SK-N-SH (cell line): ENCODE data around the gene NOMO2. TPM values are rescaled to one million over a fixed set of nuclear protein-coding genes. Genes with fewer than 3 reads are reported as not detected.
"Not testable (repeated sequence)": the region's sequence is repeated elsewhere in the genome, so short reads cannot be mapped to it uniquely, and the experiment has no call there.

Experiments used
- CTCF ChIA-PET: fragments of 300-600, 350-600 bp; formaldehyde crosslinking; extraction: SDS; loops from one replicate; lab custom pipeline; 2021; lab: Yijun Ruan, JAX
- POLR2A ChIA-PET: fragments of 350-600 bp; sonication (Branson Sonifier 250); formaldehyde crosslinking; extraction: SDS; loops from one replicate; lab custom pipeline; 2020; ENCODE audit warnings: antibody characterized with exemption, inconsistent platforms; lab: Yijun Ruan, JAX
- DNase-seq: peaks from one replicate; pipeline ENCODE4 v3.0.0; 2012
- H2AFZ ChIP-seq: fragments of 200-600 bp; sonication (generic); 2 replicates; pipeline ENCODE4 v1.8.1; 2016; ENCODE audit warnings: antibody characterized with exemption, mild to moderate bottlenecking, low read depth
- H3F3A ChIP-seq: fragments of 200-600 bp; sonication (generic); replicated peaks from 2 replicates; pipeline ENCODE3; 2016; ENCODE audit warnings: antibody characterized with exemption, mild to moderate bottlenecking; ENCODE audit not compliant: insufficient read depth
- H3K27ac ChIP-seq, 2 experiments: fragments of 200-500 bp in 1 of 2; fragments of 200-600 bp in 1 of 2; sonication (Bioruptor generic) in 1 of 2; sonication (generic), shearing (Covaris generic) in 1 of 2; 2 replicates each; pipeline versions ENCODE4 v1.5.1 to v1.6.1; 2014 to 2016; ENCODE audit warnings: low read depth in 2 of 2, inconsistent platforms in 1 of 2, low read length in 1 of 2, mild to moderate bottlenecking in 1 of 2, mixed read lengths in 1 of 2
- H3K27me3 ChIP-seq: fragments of 200-600 bp; sonication (generic), shearing (Covaris generic); 2 replicates; pipeline ENCODE4 v1.6.1; 2016; ENCODE audit warnings: mixed run types; ENCODE audit not compliant: insufficient read depth
- H3K36me3 ChIP-seq, 2 experiments: fragments of 200-500 bp in 1 of 2; fragments of 200-600 bp in 1 of 2; sonication (Bioruptor generic) in 1 of 2; sonication (generic) in 1 of 2; replicated peaks in 1 of 2; 2 replicates each; pipeline versions ENCODE3 to v1.5.1; 2014 to 2016; ENCODE audit warnings: low read length in 1 of 2, mild to moderate bottlenecking in 1 of 2; ENCODE audit not compliant: insufficient read depth in 2 of 2, control insufficient read depth in 1 of 2
- H3K4me1 ChIP-seq, 2 experiments: fragments of 200-500 bp in 1 of 2; fragments of 200-600 bp in 1 of 2; sonication (Bioruptor generic) in 1 of 2; sonication (generic), shearing (Covaris generic) in 1 of 2; 2 replicates each; pipeline versions ENCODE4 v1.5.1 to v1.6.1; 2014 to 2016; ENCODE audit warnings: low read depth in 1 of 2, low read length in 1 of 2, mixed run types in 1 of 2; ENCODE audit not compliant: insufficient read depth in 2 of 2, control insufficient read depth in 1 of 2
- H3K4me2 ChIP-seq: fragments of 200-600 bp; sonication (generic), shearing (Covaris generic); 2 replicates; pipeline ENCODE4 v1.6.1; 2017; ENCODE audit warnings: mixed run types
- H3K4me3 ChIP-seq, 2 experiments: fragments of 200-500 bp in 1 of 2; fragments of 200-600 bp in 1 of 2; sonication (Bioruptor generic) in 1 of 2; sonication (generic), shearing (Covaris generic) in 1 of 2; 2 replicates each; pipeline versions ENCODE4 v1.5.1 to v1.8.1; 2014 to 2016; ENCODE audit warnings: low read depth in 2 of 2, inconsistent platforms in 1 of 2, low read length in 1 of 2, mild to moderate bottlenecking in 1 of 2, mixed read lengths in 1 of 2, moderate library complexity in 1 of 2
- H3K79me2 ChIP-seq: fragments of 200-600 bp; sonication (generic); 2 replicates; pipeline ENCODE4 v1.8.1; 2017; ENCODE audit warnings: mild to moderate bottlenecking; ENCODE audit not compliant: insufficient read depth
- H3K9ac ChIP-seq: fragments of 200-600 bp; sonication (generic); 2 replicates; pipeline ENCODE4 v1.6.1; 2017; ENCODE audit warnings: mixed run types
- H3K9me2 ChIP-seq: fragments of 200-600 bp; sonication (generic); 2 replicates; pipeline ENCODE4 v1.6.1; 2017; ENCODE audit warnings: mixed run types
- H3K9me3 ChIP-seq: fragments of 200-600 bp; sonication (generic); 2 replicates; pipeline ENCODE4 v1.6.1; 2017; ENCODE audit warnings: mixed run types, mild to moderate bottlenecking, moderate library complexity
- H4K20me1 ChIP-seq: fragments of 200-600 bp; sonication (generic); 2 replicates; pipeline ENCODE4 v1.6.1; 2017; ENCODE audit warnings: mild to moderate bottlenecking, mixed run types; ENCODE audit not compliant: insufficient read depth
- WGBS: methylation state at CpG from one replicate; pipeline ENCODE4 v1.1.6; 2017; ENCODE audit warnings: low lambda C conversion rate; 5-methylcytosine and 5-hydroxymethylcytosine counted together
- polyA plus RNA-seq, 3 experiments: library from polyadenylated mRNA; depleted of rRNA; stranded (reverse); fragments of >200 nt; gene quantifications; 2 replicates each; pipeline ENCODE4 v1.2.3, GENCODE V29; 2012

NOMO2 gene
- polyA plus RNA-seq, 1 of the 3 experiments (the other 2 are of a cell fraction) = 202 TPM

DNA sequence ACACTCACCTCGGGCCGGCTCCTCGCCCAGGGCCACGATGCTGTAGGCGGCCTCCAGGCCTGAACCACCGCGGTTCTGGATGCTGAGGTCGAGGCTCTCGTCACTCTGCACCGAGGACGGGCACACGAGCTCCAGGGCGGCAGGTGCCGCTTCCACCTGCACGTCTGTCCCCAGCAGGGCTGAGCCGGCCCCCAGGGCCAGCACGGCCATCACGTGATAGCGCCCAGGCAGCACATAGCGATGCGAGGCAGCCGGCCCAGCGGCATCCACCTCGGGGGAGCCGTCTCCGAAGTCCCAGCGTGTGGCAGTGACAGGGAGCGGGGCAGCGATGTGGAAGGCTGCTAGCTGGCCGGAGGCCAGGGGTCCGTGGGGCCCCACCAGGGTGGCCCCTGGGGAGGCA lies 167.5 kb downstream of the NOMO2 start:
- H3K4me1 ChIP-seq, CTCF ChIA-PET, H3K4me3 ChIP-seq, H3K9ac ChIP-seq, H3K36me3 ChIP-seq, POLR2A ChIA-PET, H3F3A ChIP-seq, H3K9me3 ChIP-seq, H3K9me2 ChIP-seq, H3K27me3 ChIP-seq, H3K79me2 ChIP-seq, H3K27ac ChIP-seq, H2AFZ ChIP-seq, H4K20me1 ChIP-seq, DNase-seq, H3K4me2 ChIP-seq: not testable (repeated sequence)
- 89% methylated on average over 7 of the region's 31 CpGs for WGBS

DNA sequence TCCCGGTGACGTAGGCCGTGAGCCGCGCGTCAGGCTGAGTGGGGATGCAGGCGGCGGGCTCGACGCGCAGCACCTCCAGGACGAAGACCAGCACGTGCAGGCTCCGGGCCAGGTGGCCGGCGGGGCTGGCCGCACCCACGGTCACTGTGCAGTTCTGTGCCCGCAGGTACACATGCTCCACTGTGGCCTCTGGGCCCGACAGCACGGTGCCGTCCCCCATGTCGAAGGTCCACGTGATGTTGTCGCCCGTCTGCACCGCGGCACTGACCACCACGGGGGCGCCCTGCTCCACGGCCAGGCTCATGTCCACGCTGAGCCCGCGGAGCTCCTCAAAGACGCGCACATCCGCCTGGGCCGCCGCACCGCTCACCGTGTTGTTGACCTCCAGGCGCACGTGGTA lies 174.1 kb downstream of the NOMO2 start:
- H3K27ac ChIP-seq, H3K4me2 ChIP-seq, DNase-seq, CTCF ChIA-PET, H2AFZ ChIP-seq, H3K9me3 ChIP-seq, POLR2A ChIA-PET, H3K36me3 ChIP-seq, H3F3A ChIP-seq, H3K79me2 ChIP-seq, H3K9ac ChIP-seq, H4K20me1 ChIP-seq, H3K4me1 ChIP-seq, H3K27me3 ChIP-seq, H3K4me3 ChIP-seq, H3K9me2 ChIP-seq: not testable (repeated sequence)
- no CpG with 5 or more reads among the region's 43 CpGs for WGBS

DNA sequence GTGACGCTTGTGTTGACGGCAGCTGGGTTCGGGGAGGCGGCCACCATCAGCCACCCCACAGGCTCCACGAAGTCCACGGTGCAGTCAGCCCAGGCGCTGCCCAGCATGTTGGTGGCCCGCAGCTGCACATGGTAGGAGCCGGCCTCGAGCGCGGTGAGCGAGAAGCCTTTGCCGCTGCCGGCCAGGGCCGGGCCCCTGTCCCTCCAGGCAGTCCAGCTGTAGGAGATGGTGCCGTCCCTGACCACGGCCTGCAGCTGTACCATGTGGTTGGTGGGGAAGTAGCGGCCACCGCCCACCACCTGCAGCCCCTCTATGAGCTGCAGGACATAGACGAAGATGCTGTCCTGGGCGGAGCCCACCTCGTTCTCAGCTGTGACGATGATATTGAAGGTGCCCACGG lies 175.4 kb downstream of the NOMO2 start:
- CTCF ChIA-PET, POLR2A ChIA-PET, H3K4me1 ChIP-seq, H3K9ac ChIP-seq, H3K9me3 ChIP-seq, H4K20me1 ChIP-seq, H3K79me2 ChIP-seq, H3K9me2 ChIP-seq, H3K4me2 ChIP-seq, H3K4me3 ChIP-seq, H3F3A ChIP-seq, H2AFZ ChIP-seq, H3K36me3 ChIP-seq, DNase-seq, H3K27me3 ChIP-seq, H3K27ac ChIP-seq: not testable (repeated sequence)
- no CpG with 5 or more reads among the region's 25 CpGs for WGBS

DNA sequence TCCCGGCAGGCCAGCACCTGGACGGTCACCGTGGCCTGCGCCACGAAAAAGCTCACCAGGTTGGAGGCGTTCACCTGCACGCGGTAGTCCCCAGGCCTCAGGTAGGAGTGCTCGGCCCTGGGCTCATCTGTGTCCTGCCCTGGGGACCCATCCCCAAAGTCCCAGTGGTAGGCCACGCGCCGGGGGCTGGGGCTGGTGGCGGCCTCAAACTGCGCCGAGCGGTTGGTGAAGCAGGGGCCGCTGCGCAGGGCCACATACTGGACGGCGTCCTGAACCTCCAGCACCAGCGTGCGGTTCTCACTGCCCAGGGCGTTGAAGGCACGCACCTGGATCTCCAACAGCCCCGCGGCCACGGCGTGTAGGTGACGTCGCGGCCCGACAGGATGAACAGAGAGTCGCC lies 176.6 kb downstream of the NOMO2 start:
- H3F3A ChIP-seq, POLR2A ChIA-PET, H3K36me3 ChIP-seq, H3K4me1 ChIP-seq, H2AFZ ChIP-seq, H3K79me2 ChIP-seq, H3K9me3 ChIP-seq, H3K4me3 ChIP-seq, DNase-seq, H3K27me3 ChIP-seq, CTCF ChIA-PET, H3K27ac ChIP-seq, H3K4me2 ChIP-seq, H4K20me1 ChIP-seq, H3K9me2 ChIP-seq, H3K9ac ChIP-seq: not testable (repeated sequence)
- no CpG with 5 or more reads among the region's 33 CpGs for WGBS

DNA sequence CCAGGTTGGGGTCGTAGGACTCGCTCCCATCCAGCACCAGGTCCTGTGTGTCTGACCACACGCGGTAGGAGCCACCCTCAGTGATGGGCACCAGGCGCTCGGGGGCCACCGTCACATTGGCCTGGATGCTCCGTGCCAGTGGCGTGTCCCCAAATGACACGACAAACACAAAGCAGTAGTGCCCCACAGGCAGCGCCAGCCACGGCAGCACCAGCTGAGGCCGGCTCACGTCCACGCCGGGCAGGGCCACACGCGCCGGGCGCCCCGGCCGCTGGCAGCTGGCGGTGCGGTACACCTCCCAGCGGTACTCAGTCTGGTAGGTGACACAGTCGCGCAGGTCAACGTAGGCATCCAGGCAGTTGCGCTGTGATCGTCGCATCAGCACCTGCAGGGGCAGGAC lies 177.0 kb downstream of the NOMO2 start:
- DNase-seq, H3K9me2 ChIP-seq, H2AFZ ChIP-seq, H3K4me3 ChIP-seq, H3K27ac ChIP-seq, H3F3A ChIP-seq, H3K4me2 ChIP-seq, H3K27me3 ChIP-seq, H3K79me2 ChIP-seq, H3K9me3 ChIP-seq, H3K36me3 ChIP-seq, H3K9ac ChIP-seq, POLR2A ChIA-PET, H3K4me1 ChIP-seq, H4K20me1 ChIP-seq, CTCF ChIA-PET: not testable (repeated sequence)
- no CpG with 5 or more reads among the region's 31 CpGs for WGBS

DNA sequence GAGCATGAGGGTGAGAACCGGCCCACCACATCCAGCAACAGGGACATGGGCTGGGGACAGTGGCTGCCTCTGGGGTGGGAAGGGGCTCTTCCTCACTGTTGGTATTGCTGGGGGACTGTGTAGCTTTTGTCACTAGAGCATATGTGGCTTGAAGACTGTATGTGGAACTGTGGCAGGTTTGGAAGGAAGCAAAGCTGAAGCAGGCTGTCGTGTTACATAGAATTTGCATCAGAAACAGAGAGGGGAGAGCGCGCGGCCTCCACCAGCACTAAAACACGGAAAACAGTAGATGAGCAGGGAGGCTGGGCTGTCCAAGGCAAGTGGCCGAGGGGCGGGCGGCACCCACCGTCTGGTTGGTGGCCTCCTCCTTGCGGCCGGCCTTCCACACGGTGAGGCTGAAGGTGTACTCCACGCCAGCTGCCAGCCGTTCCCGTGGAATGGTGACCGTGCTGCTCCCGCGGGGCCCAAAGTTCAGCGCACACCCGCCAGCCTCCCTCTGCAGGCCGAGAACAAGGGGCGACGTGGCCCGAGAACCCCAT lies 177.7 kb downstream of the NOMO2 start:
- H3K9me3 ChIP-seq, H3K79me2 ChIP-seq, CTCF ChIA-PET, DNase-seq, H3K36me3 ChIP-seq, H3F3A ChIP-seq, H3K27me3 ChIP-seq, POLR2A ChIA-PET, H3K27ac ChIP-seq, H4K20me1 ChIP-seq, H3K4me3 ChIP-seq, H2AFZ ChIP-seq, H3K9me2 ChIP-seq, H3K4me2 ChIP-seq, H3K9ac ChIP-seq, H3K4me1 ChIP-seq: not testable (repeated sequence)
- WGBS = no CpG with 5 or more reads among the region's 25 CpGs

DNA sequence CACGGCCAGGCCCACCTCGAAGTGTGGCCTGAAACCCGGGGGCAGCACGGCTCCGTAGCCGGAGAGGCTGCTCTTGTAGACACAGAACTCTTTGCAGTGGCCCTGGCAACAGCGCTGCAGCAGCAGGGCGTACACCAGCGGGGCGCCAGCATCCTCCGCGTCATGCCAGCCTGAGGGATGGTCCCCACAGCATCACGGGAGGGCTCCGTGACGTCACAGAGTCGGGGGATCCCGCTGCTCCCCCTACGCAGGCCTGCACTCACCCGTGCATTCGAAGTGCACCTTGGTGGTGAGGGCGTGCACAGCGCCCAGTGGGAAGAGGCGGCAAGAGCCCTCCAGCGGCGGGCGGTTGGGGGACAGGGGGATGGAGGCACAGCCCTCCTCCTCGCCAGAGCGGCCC lies 179.2 kb downstream of the NOMO2 start:
- H3K9ac ChIP-seq, H3K9me3 ChIP-seq, POLR2A ChIA-PET, H3K27me3 ChIP-seq, H3K27ac ChIP-seq, H2AFZ ChIP-seq, H3K79me2 ChIP-seq, DNase-seq, H3K4me1 ChIP-seq, H3F3A ChIP-seq, H3K4me3 ChIP-seq, H3K4me2 ChIP-seq, H3K9me2 ChIP-seq, H4K20me1 ChIP-seq, CTCF ChIA-PET, H3K36me3 ChIP-seq: not testable (repeated sequence)
- WGBS = no CpG with 5 or more reads among the region's 28 CpGs
